GM19023 (cell line): ENCODE results near the gene NT5DC2.

Experiments
- ATAC-seq: cut with Tn5 transposase; IDR thresholded peaks from one replicate; pipeline ENCODE4 v1.9.1; 2021; ENCODE audit warnings: mild to moderate bottlenecking, moderate library complexity; ENCODE audit not compliant: unreplicated experiment

NT5DC2 gene

GRCh38 chr3:52512727-52513126, 20.9 kb downstream of the NT5DC2 start:
- no peak for ATAC-seq

DNA sequence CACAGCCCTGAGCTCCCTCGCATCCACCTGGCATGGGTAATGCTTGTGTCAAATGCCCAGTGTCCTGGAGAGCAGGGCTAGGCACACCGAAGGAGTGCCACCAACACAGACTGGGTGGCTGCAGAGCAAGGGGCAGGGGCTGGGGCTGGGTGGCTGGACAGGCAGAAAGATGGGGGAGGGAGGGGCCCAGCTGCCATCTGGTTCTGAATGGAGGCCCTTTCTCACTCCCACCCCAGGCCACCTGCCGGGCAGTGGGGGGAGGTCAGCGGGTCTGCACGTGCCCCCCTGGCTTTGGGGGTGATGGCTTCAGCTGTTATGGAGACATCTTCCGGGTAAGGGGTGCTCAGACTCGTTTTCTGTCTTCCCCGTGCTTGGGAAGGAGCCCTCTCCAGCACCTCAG, 21.6 kb downstream of the NT5DC2 start:
- no peak for ATAC-seq

DNA sequence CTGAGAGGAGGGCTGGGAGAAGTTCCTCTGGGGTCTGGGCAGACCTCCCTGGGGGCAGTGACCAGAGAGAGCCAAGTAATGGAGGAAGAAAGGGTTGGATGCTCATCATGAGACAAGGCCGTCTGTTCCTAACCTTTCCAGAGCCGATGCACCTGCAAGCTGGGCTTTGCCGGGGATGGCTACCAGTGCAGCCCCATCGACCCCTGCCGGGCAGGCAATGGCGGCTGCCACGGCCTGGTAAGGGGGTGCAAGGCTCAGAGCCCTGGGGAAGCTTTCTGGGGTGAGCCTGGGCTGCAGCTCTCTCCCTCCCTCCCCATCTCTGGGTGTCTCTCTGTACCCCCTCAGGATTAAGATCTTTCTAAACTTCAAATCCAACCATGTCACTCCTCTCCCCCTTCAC, 22.1 kb downstream of the NT5DC2 start:
- no peak for ATAC-seq

- ATAC-seq = no peak
These were observed 23.8 kb downstream of the NT5DC2 start for GRCh38 chr3:52509753-52510328.

DNA sequence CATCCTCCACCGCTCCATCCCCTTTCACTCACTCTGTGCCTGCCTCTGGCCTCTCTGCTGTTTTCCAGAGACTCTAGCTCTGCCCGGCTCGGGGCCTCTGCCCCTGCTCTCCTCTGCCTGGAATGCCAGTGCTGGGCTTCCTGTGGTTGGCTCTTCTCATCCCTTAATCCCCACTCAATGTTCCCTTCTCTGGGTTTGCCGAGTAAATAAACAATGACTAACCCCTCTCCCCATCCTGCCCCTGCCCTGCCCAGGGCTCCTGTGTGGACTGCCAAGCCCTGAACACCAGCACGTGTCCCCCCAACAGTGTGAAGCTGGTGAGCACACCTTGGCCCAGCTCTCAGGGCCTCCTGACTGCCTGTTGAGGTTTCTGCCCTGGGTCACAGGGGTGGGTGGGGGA, 26.3 kb downstream of the NT5DC2 start:
- no peak for ATAC-seq

DNA sequence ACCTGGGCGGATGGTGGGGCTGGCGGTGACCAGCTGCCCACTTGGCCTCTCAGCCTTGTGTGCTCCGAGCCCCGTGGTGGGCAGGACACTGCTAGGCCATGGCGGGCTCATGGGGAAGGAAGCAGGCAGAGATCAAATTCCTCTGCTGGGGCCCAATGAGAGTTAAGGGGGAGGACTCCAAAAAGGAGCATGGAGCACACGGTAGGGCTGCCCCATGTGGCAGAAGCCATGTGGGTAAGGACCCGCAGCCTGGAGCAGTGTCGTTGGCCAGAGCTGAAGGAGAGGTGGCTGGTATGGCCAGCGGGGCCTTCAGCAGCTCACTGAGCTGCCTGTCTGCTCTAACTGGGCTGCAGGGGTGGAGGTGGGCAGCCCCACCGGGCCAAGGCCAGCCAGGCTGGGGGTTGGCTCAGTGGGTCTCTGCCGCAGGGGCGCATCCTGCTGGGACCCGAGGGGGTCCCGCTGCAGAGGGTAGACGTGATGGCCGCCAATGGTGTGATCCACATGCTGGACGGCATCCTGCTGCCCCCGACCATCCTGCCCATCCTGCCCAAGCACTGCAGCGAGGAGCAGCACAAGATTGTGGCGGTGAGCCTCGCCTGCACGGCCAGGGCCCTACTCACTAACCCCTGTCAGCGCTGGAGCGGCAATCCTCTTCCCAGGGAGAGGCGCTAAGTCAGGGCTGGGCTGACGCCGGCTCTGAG, 27.2 kb downstream of the NT5DC2 start:
- no peak for ATAC-seq

- no peak for ATAC-seq
These were observed 28.7 kb downstream of the NT5DC2 start for GRCh38 chr3:52504977-52505376.

DNA sequence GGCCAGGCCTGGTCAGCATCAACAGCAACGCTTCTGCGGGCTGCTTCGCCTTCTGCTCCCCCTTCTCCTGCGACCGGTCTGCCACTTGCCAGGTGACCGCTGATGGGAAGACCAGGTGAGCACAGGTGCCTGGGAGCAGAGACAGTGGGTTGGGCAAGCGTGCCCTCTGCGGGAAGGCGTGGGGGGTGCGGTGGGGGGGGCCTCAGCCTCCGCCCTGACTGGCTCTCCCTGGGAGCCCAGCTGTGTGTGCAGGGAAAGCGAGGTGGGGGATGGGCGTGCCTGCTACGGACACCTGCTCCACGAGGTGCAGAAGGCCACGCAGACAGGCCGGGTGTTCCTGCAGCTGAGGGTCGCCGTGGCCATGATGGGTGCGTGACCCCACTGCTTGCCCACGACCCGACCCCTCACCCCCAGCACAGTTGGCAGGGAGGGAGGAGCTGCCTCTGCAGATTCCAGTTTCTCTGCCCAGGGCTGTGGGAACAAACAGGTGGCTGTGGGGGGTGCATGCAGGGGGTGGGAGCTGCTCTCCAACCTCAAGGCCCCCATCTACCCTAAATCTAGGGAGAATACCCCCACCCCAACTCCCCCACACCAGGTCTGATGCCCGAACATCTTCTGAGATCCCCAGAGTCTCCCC, 29.8 kb downstream of the NT5DC2 start:
- ATAC-seq = no peak

GRCh38 chr3:52502808-52503350, 30.8 kb downstream of the NT5DC2 start:
- no peak for ATAC-seq

- no peak for ATAC-seq
These were observed 31.7 kb downstream of the NT5DC2 start for GRCh38 chr3:52502001-52502400.

- no peak for ATAC-seq
These were observed 32.6 kb downstream of the NT5DC2 start for GRCh38 chr3:52501046-52501445.

DNA sequence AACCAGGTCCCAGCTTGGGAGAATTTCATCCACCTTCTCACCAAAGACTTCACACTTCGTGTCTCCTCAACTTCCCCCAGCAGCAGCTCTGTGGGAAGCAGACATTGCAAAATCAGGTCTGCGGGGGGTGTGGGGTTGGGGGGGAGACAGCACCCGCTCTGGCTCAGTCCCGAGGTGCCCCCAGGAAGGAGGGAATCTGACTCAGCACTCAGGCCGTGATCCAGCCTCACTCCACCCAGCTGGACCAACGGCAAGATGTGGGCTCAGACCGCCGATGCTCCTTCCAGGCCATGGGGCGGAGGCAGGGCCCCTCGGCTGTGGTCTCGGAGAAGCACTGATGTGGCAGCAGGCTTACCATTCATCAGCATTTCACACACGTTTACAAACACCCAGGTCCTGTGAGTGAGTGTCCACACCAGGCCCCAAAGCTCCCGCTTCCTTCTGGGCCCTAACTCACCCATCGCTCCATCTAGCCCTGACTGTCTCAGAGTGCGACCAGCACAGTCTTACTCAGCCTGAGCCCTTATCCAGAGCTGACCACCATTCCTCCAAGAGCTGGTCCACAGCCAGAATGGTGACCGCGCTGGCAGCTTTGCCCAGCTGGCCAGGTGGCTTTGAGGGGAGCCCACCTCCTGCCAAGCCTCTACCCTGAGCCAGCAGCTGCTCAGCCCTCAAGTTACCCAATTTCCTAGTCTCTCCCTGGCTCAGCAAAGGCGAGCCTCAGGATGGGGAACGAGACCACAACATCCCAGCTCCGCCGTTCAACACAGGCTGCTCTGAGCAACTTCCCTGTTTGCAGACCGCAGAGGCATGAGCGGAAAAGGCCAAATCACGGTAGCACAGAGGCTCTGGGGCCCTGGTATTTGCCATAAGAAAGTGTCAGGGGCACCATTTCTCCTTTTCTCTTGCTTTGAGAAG, 35.3 kb downstream of the NT5DC2 start:
- no peak for ATAC-seq

- no peak for ATAC-seq
These were observed 37.7 kb downstream of the NT5DC2 start for GRCh38 chr3:52495777-52496602.

DNA sequence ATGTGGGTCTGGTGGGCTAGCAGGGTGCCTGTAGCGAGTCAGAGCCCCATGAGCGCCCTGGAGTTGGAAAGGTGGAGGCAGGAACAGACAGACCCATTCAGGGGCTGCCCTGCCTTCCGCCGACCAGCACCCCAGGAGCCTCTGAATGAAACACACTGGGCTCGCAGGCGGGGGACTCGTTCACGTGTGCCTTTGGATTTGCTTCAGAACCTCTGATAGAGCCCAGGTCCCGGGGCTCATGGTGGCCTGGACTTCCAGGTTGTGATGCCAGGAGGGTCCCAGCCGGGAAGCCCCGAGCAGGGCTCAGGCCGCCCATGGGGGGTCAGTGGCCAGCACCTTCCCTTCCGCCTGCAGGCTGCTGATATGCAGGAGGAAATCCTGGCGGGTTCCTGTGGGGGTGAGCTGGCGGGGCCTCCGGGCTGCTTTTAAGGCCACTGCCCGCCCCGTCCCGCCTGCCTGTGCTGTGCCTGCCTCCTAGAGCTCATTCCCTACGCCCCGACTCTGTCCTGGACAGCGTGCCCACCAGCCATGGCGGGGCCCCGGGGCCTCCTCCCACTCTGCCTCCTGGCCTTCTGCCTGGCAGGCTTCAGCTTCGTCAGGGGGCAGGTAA, 38.7 kb downstream of the NT5DC2 start, which contains the start of gene STAB1:
Gene STAB1 (plus strand): TSS at position 453 of the 610 bp plus-strand sequence. CDS start 76 bp downstream, at position 529.
- ATAC-seq = no peak

- no peak for ATAC-seq
These were observed 39.2 kb downstream of the NT5DC2 start for GRCh38 chr3:52494445-52494844.

DNA sequence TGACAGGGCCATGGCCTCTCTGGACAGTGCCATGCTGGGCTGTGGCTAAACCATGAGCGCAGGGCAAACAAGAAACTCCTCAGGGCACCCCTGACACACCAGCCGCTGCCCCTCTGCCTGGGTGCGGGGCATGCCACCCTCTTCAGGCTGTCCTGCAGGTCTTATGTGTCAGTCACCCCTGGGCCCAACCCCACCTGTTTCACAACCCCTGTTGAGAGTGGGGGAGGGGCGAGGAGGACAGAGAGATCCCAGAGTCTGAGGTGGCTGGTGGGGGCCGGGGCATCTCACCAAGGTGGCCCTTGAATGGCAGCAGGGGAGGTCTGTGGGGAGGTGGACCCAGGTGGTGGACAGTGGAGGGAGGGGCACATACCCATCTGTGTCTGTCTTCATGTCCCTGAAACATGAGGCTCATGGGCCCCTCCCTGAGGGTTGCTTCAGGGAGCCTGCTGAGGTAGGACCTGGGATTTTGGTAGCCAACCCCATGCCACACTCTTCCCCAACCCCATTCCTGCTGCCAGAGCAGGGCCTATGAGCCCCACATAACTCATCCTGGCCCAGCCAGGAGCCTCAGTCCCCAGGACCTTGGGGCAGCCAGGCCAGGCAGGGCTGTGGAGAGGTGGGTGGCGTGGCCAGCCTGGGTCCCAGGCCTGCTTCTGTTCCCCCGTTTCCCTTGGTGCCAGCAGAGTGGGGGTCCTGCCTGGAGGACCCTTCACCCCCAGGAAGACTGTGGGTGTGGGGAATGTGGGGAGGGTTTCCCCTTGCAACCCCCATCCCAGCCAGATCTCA, 40.2 kb downstream of the NT5DC2 start:
- no peak for ATAC-seq

GRCh38 chr3:52492059-52492458, 41.6 kb downstream of the NT5DC2 start:
- no peak for ATAC-seq

GRCh38 chr3:52490939-52491526, 42.6 kb downstream of the NT5DC2 start:
- ATAC-seq = no peak
